Heart right ventricle (tissue), 16 donors: ENCODE measurements around the gene TAP1. TPM values are rescaled to one million over a fixed set of nuclear protein-coding genes. Genes with fewer than 3 reads are reported as not detected.

ENCODE experiments used
- ATAC-seq, 8 donors: fragments of 200-7000 bp; cut with Tn5 transposase; one replicate each; pipeline ENCODE4 v1.9.1; 2020; ENCODE audit warnings: mild to moderate bottlenecking in 8 of 8, moderate library complexity in 8 of 8, moderate number of reproducible peaks in 1 of 8
- DNase-seq, 2 donors: peaks; one replicate each; pipeline ENCODE4 v3.0.0-alpha.2; 2020
- H3K27ac ChIP-seq, 10 donors: fragments of 200-600 bp; sonication (generic) in 2 of 10; one replicate each; pipeline versions ENCODE4 v1.5.0 to v1.8.0; 2020 to 2022; ENCODE audit warnings: mild to moderate bottlenecking in 3 of 10
- H3K27me3 ChIP-seq, 7 donors: fragments of 200-600 bp; one replicate each; pipeline ENCODE4 v1.8.0; 2021 to 2022; ENCODE audit warnings: mild to moderate bottlenecking in 2 of 7
- H3K36me3 ChIP-seq, 9 donors: fragments of 200-600 bp; sonication (generic) in 1 of 9; one replicate each; pipeline versions ENCODE4 v1.5.0 to v1.8.0; 2020 to 2022; ENCODE audit warnings: mild to moderate bottlenecking in 2 of 9
- H3K4me1 ChIP-seq, 9 donors: fragments of 200-600 bp; sonication (generic) in 1 of 9; one replicate each; pipeline versions ENCODE4 v1.5.0 to v1.8.0; 2020 to 2022; ENCODE audit warnings: mild to moderate bottlenecking in 4 of 9
- H3K4me3 ChIP-seq, 10 donors: fragments of 200-600 bp; sonication (generic) in 2 of 10; one replicate each; pipeline versions ENCODE4 v1.5.0 to v1.8.0; 2020 to 2022; ENCODE audit warnings: mild to moderate bottlenecking in 7 of 10, moderate library complexity in 2 of 10
- H3K9me3 ChIP-seq, 11 donors: fragments of 200-600 bp in 10 of 11; sonication (generic) in 2 of 11; one replicate each; pipeline versions ENCODE4 v1.5.0 to v1.8.0; 2013 to 2022; ENCODE audit warnings: mild to moderate bottlenecking in 2 of 11, control low read depth in 1 of 11, moderate library complexity in 1 of 11
- WGBS, 2 donors: extraction: QIAGEN DNeasy Blood & Tissue Kit; methylation state at CpG; one replicate each; pipeline ENCODE4 v1.1.7; 2013; ENCODE audit warnings: inconsistent platforms in 1 of 2; 5-methylcytosine and 5-hydroxymethylcytosine counted together
- intact Hi-C, 10 donors: fragments of 100-400 bp; cut with DNase I; formaldehyde crosslinking; loops; one replicate each; pipeline versions ENCODE4 v1.11.1 to v1.14.2; 2022
- polyA plus RNA-seq, 2 donors: library from polyadenylated mRNA; stranded (reverse); fragments of 200-250 nt; gene quantifications; one replicate each; pipeline ENCODE4 v1.2.3, GENCODE V29; 2013
- total RNA-seq, 10 donors: library from RNA; stranded (reverse); fragmentation: NEBNext Ultra II Directional in 3 of 10; extraction: Animal tissue kit (Norgen Biotek cat#: 25700) in 3 of 10; gene quantifications; one replicate each; pipeline versions ENCODE4 v1.2.1 to v1.2.4, GENCODE V29; 2021 to 2023
- TF ChIP-seq, protein P1 (sequence below), 9 donors: fragments of 200-600 bp; sonication (generic) in 2 of 9; IDR thresholded peaks; one replicate each; pipeline versions ENCODE4 v1.5.0 to v1.8.0; 2021 to 2022; ENCODE audit warnings: antibody characterized with exemption in 9 of 9, mild to moderate bottlenecking in 5 of 9, moderate library complexity in 1 of 9
- donor health status: Arrhythmogenic right ventricular cardiomyopathy.
- donor health status: ischemic (EF 13 %, LVEDD 7.1; RV severe dilation, severe dysfunction).
- donor health status: healthy with polysubstance abuse.
- donor health status: DM: no; HTN: yes; CAD: no.
- donor health status: DM: no; HTN: no; CAD: no.
- donor health status: ischemic (EF 25% LVEDD 6.9; RV normal size, moderate dysfunction).
- donor health status: ischemic (EF 25% LVEDD 5.7; RV mildly dilated, moderate dysfunction).
- donor health status: healthy.
- donor health status: DM: yes; HTN: yes; CAD: no.
- donor health status: Ischemic cardiomyopathy.
- donor health status: ischemic (EF 35%, LVEDD 5.7; RV mildly dilated, moderate dysfunction).
- donor health status: nonischemic (EF 11% LVEDD 7.7; RV severe dilation, severe dysfunction).
- donor health status: DM: yes; HTN: yes; CAD: no.
- donor health status: PGD.
- donor health status: ischemic (EF 29% LVEDD 5.4; RV normal size, mild dysfunction).
- donor health status: nonischemic (EF 23%, LVEDD 6.1; RV moderate dilation, normal function).

TAP1 gene
- total and polyA plus RNA-seq, 12 donors: 12.8 to 213 (median 19.1) TPM

- no peak for ATAC-seq
- 33 to 45% methylated on average over 1 of the region's 1 CpG for WGBS, 2 donors
Observed at GRCh38 chr6:32890831-32891230, 37.3 kb upstream of the TAP1 start.

DNA sequence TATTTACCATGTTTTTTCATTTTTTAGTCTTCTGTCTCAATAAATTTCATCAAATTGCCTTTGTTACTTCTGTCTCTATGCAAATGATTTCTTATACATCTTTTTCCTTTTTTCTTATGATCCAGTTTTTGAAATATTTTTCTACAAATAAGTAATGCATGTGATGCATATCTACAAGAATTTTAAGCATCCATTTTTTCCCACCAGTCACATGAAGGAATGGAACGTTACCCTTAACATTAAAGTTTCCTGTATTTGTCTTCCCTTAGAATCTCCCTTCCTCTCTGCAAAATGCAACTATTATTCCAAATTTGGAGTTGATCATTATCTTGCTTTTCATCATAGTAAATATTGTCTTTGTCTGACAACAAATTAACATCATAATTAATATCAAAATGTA is 36.0 kb upstream of the TAP1 start:
- Histone ChIP-seq H3K4me1 (peaks cover 0 to 17% (median 5%) of the 10 kb centered on the region in 9 donors), H3K36me3 (no peaks in the 10 kb centered on the region), H3K27me3 (no peaks in the 10 kb centered on the region), H3K27ac (no peak overlapping the region), H3K9me3 (no peaks in the 10 kb centered on the region), H3K4me3 (no peak overlapping the region)
- ATAC-seq (no peak), DNase-seq (no peak)
- intact Hi-C loops: loop anchor here in 6 of 10 donors (5.0 to 10.0 kb wide), 6 partner anchors 43 to 203 kb away; partner anchors contain the start of genes BRD2 (in 1 of the 6) and HLA-DMA (in 1 of the 6)
- WGBS, 2 donors: 63 to 73% methylated on average over 1 of the region's 1 CpG
- TF ChIP-seq, protein P1, sequence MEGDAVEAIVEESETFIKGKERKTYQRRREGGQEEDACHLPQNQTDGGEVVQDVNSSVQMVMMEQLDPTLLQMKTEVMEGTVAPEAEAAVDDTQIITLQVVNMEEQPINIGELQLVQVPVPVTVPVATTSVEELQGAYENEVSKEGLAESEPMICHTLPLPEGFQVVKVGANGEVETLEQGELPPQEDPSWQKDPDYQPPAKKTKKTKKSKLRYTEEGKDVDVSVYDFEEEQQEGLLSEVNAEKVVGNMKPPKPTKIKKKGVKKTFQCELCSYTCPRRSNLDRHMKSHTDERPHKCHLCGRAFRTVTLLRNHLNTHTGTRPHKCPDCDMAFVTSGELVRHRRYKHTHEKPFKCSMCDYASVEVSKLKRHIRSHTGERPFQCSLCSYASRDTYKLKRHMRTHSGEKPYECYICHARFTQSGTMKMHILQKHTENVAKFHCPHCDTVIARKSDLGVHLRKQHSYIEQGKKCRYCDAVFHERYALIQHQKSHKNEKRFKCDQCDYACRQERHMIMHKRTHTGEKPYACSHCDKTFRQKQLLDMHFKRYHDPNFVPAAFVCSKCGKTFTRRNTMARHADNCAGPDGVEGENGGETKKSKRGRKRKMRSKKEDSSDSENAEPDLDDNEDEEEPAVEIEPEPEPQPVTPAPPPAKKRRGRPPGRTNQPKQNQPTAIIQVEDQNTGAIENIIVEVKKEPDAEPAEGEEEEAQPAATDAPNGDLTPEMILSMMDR (IDR thresholded peaks at IDR 0.05): no peak

More at GRCh38 chr6:32890831-32891230, 37.3 kb upstream of the TAP1 start:
- intact Hi-C loops: loop anchor here in 4 of 10 donors (5.0 kb wide), 2 partner anchors 41 to 91 kb away; no protein-coding TSS in a partner anchor
- TF ChIP-seq, protein P1 (IDR thresholded peaks at IDR 0.05): no peak
- H3K27me3 ChIP-seq: no peaks in the 10 kb centered on the region
- H3K36me3 ChIP-seq: no peaks in the 10 kb centered on the region
- H3K27ac ChIP-seq: no peak overlapping the region
- no peak for DNase-seq
- no peaks in the 10 kb centered on the region for H3K9me3 ChIP-seq
- peaks cover 0 to 25% (median 15%) of the 10 kb centered on the region in 9 donors for H3K4me1 ChIP-seq
- no peak overlapping the region for H3K4me3 ChIP-seq

GRCh38 chr6:32888576-32888975 is 35.1 kb upstream of the TAP1 start:
- ATAC-seq (no peak), DNase-seq (no peak)
- intact Hi-C loops: loop anchor here in 6 of 10 donors (5.0 to 10.0 kb wide), 6 partner anchors 44 to 204 kb away; partner anchors contain the start of genes BRD2 (in 1 of the 6) and HLA-DMA (in 1 of the 6)
- H3K27me3 ChIP-seq: no peaks in the 10 kb centered on the region
- no peak overlapping the region for H3K4me3 ChIP-seq
- TF ChIP-seq, protein P1 (IDR thresholded peaks at IDR 0.05): no peak
- H3K9me3 ChIP-seq: no peaks in the 10 kb centered on the region
- H3K36me3 ChIP-seq: no peaks in the 10 kb centered on the region
- H3K4me1 ChIP-seq: peaks cover 0 to 24% (median 2%) of the 10 kb centered on the region in 9 donors
- no peak overlapping the region for H3K27ac ChIP-seq
- WGBS, 2 donors: 94 to 98% methylated on average over 2 of the region's 2 CpGs

- TF ChIP-seq, protein P1 (IDR thresholded peaks at IDR 0.05): no peak
- DNase-seq: no peak
- 85 to 88% methylated on average over 5 of the region's 5 CpGs for WGBS, 2 donors
- Histone ChIP-seq H3K27me3 (no peaks in the 10 kb centered on the region), H3K27ac (no peak overlapping the region), H3K36me3 (no peaks in the 10 kb centered on the region), H3K9me3 (no peaks in the 10 kb centered on the region), H3K4me1 (peaks cover 0 to 27% (median 0%) of the 10 kb centered on the region in 9 donors), H3K4me3 (no peak overlapping the region)
- intact Hi-C loops: loop anchor here in 7 of 10 donors (2.0 to 10.0 kb wide), 10 partner anchors 45 to 205 kb away; partner anchors contain the start of genes BRD2 (in 1 of the 7) and HLA-DMA (in 1 of the 7)
- ATAC-seq: no peak
Observed at GRCh38 chr6:32887616-32888015, 34.1 kb upstream of the TAP1 start.
